Stimulated activated CD4-positive, alpha-beta T cell treated with anti-CD3 and anti-CD28 coated beads, Interleukin-4, amount 100 ng/mL, for 1 hour (primary cell): ENCODE results near the gene COLEC12.
"Not testable (repeated sequence)": the region's sequence is repeated elsewhere in the genome, so short reads cannot be mapped to it uniquely, and the experiment has no call there.

Experiments used
- DNase-seq: peaks from one replicate; pipeline ENCODE4 v3.0.0-alpha.2; 2020

COLEC12 gene

GRCh38 chr18:310042-310441, 190.5 kb downstream of the COLEC12 start:
- no peak for DNase-seq

- DNase-seq, result not testable (repeated sequence)
These were observed 192.4 kb downstream of the COLEC12 start for GRCh38 chr18:308086-308485.

- no peak for DNase-seq
These were observed 193.8 kb downstream of the COLEC12 start for GRCh38 chr18:306608-307255.

GRCh38 chr18:305003-305501, 195.4 kb downstream of the COLEC12 start:
- no peak for DNase-seq

GRCh38 chr18:303607-304006, 196.9 kb downstream of the COLEC12 start:
- no peak for DNase-seq

- DNase-seq, result no peak
These were observed 197.5 kb downstream of the COLEC12 start for GRCh38 chr18:303011-303410.

GRCh38 chr18:302097-302496, 198.4 kb downstream of the COLEC12 start:
- DNase-seq, result no peak

GRCh38 chr18:297936-298335, 202.6 kb downstream of the COLEC12 start:
- no peak for DNase-seq

GRCh38 chr18:295756-296490, 204.6 kb downstream of the COLEC12 start:
- DNase-seq, result no peak

GRCh38 chr18:294566-294965, 205.9 kb downstream of the COLEC12 start:
- DNase-seq, result no peak

GRCh38 chr18:293536-293935, 207.0 kb downstream of the COLEC12 start:
- DNase-seq, result no peak

- DNase-seq, result no peak
These were observed 208.2 kb downstream of the COLEC12 start for GRCh38 chr18:292271-292670.

GRCh38 chr18:289970-290369, 210.5 kb downstream of the COLEC12 start:
- DNase-seq, result not testable (repeated sequence)

GRCh38 chr18:289026-289425, 211.5 kb downstream of the COLEC12 start:
- DNase-seq, result no peak

GRCh38 chr18:286515-287310, 213.8 kb downstream of the COLEC12 start:
- DNase-seq, result no peak

GRCh38 chr18:285817-286216, 214.7 kb downstream of the COLEC12 start:
- DNase-seq, result no peak

GRCh38 chr18:275486-275885, 225.0 kb downstream of the COLEC12 start:
- DNase-seq, result no peak

- DNase-seq, result no peak
These were observed 226.2 kb downstream of the COLEC12 start for GRCh38 chr18:274313-274712.

GRCh38 chr18:273525-273924, 227.0 kb downstream of the COLEC12 start:
- DNase-seq, result no peak

- DNase-seq, result no peak
These were observed 227.9 kb downstream of the COLEC12 start for GRCh38 chr18:272650-273049.

GRCh38 chr18:269480-270095, 230.9 kb downstream of the COLEC12 start:
- no peak for DNase-seq

- peak; percentile 97 for DNase-seq
These were observed 232.6 kb downstream of the COLEC12 start, which contains the start of gene THOC1 for GRCh38 chr18:267688-268552. Gene THOC1 (minus strand): TSS chr18:268047. CDS start chr18:268019, 28 bp downstream.
